HepG2 (cell line): ENCODE measurements around the gene MRPL27. TPM values are rescaled to one million over a fixed set of nuclear protein-coding genes. Genes with fewer than 3 reads are reported as not detected.
A peak's percentile ranks its signal among the peaks of the same experiment; 100 is the strongest.

Source experiments
- ATAC-seq: fragments of 200-7000 bp; cut with Tn5 transposase; 3 replicates; pipeline ENCODE4 v1.9.1; 2020; ENCODE audit warnings: mild to moderate bottlenecking, moderate library complexity
- BruUV-seq: library from RNA; stranded (reverse); fragments of 400-500 nt; replicated peaks from 2 replicates; lab custom pipeline; 2021; lab: Mats Ljungman, UMichigan
- CTCF ChIA-PET: fragments of 300-600 bp; formaldehyde crosslinking; extraction: SDS; loops from one replicate; lab custom pipeline; 2021; ENCODE audit warnings: low total read pairs, inconsistent platforms, low intra/inter-chr PET ratio; lab: Yijun Ruan, JAX
- POLR2A ChIA-PET: fragments of 350-600 bp; sonication (Branson Sonifier 250); formaldehyde crosslinking; loops from one replicate; lab custom pipeline; 2020; ENCODE audit warnings: antibody characterized with exemption, inconsistent platforms; lab: Yijun Ruan, JAX
- DNase-seq: peaks from one replicate; pipeline ENCODE4 v3.0.0-alpha.2; 2015; ENCODE audit warnings: low spot score
- FAIRE-seq: peaks from 3 replicates; lab custom pipeline; 2011; peaks lifted over from hg19 to GRCh38; lab: Jason Lieb, UNC
- H2AFZ ChIP-seq: one replicate; pipeline ENCODE4 v1.6.1; 2011; ENCODE audit warnings: low read length, inconsistent platforms
- H3K27ac ChIP-seq: fragments of 300-600 bp; 3 replicates; pipeline ENCODE4 v1.8.0; 2011; ENCODE audit warnings: mixed run types, mild to moderate bottlenecking, mixed read lengths, low read length, inconsistent platforms; ENCODE audit not compliant: insufficient read depth; ENCODE audit errors: extremely low read length
- H3K27me3 ChIP-seq, 2 experiments: fragments of 200-600 bp in 1 of 2; 2 replicates in 1 of 2; 3 replicates in 1 of 2; pipeline versions ENCODE4 v1.6.0 to v1.8.0; 2011; ENCODE audit warnings: low read length in 2 of 2, mild to moderate bottlenecking in 2 of 2, moderate library complexity in 2 of 2, inconsistent platforms in 1 of 2; ENCODE audit not compliant: insufficient read depth in 2 of 2, control insufficient read depth in 1 of 2
- H3K36me3 ChIP-seq, 2 experiments: fragments of 200-600 bp in 1 of 2; replicated peaks in 1 of 2; 2 replicates in 1 of 2; 3 replicates in 1 of 2; pipeline versions ENCODE4 v1.5.1 to v1.8.0; 2011; ENCODE audit warnings: low read length in 2 of 2, inconsistent platforms in 1 of 2; ENCODE audit not compliant: insufficient read depth in 2 of 2, control insufficient read depth in 1 of 2
- H3K4me1 ChIP-seq: 2 replicates; pipeline ENCODE4 v1.5.1; 2012; ENCODE audit warnings: low read length, inconsistent platforms; ENCODE audit not compliant: insufficient read depth
- H3K4me2 ChIP-seq: 2 replicates; pipeline ENCODE4 v1.6.0; 2011; ENCODE audit warnings: low read depth, low read length, inconsistent platforms
- H3K4me3 ChIP-seq, 3 experiments: fragments of 200-600 bp in 1 of 3; sonication (generic), shearing (Covaris generic) in 1 of 3; replicated peaks in 1 of 3; 2 replicates each; pipeline ENCODE4 v1.5.1; 2011 to 2016; ENCODE audit warnings: low read length in 3 of 3, inconsistent platforms in 2 of 3, low read depth in 2 of 3, mild to moderate bottlenecking in 2 of 3, control low read depth in 1 of 3, mixed read lengths in 1 of 3; ENCODE audit not compliant: insufficient read depth in 1 of 3
- H3K79me2 ChIP-seq: one replicate; pipeline ENCODE4 v1.6.1; 2011; ENCODE audit warnings: low read length, inconsistent platforms; ENCODE audit not compliant: insufficient read depth
- H3K9ac ChIP-seq: 2 replicates; pipeline ENCODE4 v1.6.0; 2011; ENCODE audit warnings: mild to moderate bottlenecking, low read depth, low read length, inconsistent platforms; ENCODE audit not compliant: insufficient read depth
- H3K9me3 ChIP-seq: 2 replicates; pipeline ENCODE4 v1.5.1; 2012; ENCODE audit warnings: mild to moderate bottlenecking, low read length
- H4K20me1 ChIP-seq: 2 replicates; pipeline ENCODE4 v1.6.0; 2011; ENCODE audit warnings: inconsistent platforms, mild to moderate bottlenecking, low read length, moderate library complexity; ENCODE audit not compliant: insufficient read depth
- FOXP4 ChIP-seq: sonication (generic); formaldehyde crosslinking; IDR thresholded peaks from 2 replicates; pipeline ENCODE4 v1.4.0; 2020; ENCODE audit warnings: missing genetic modification reagents
- RBAK ChIP-seq: sonication (generic); formaldehyde crosslinking; IDR thresholded peaks from 2 replicates; pipeline ENCODE4 v1.5.1; 2020; ENCODE audit warnings: mild to moderate bottlenecking, missing genetic modification reagents
- SETDB1 ChIP-seq: sonication (generic); formaldehyde crosslinking; IDR thresholded peaks from 2 replicates; pipeline ENCODE4 v1.5.1; 2020; ENCODE audit warnings: missing genetic modification reagents, mild to moderate bottlenecking, borderline replicate concordance
- SKI ChIP-seq: fragments of 450-650 bp; IDR thresholded peaks from one replicate; pipeline ENCODE4 v1.6.1; 2018; ENCODE audit warnings: mild to moderate bottlenecking; ENCODE audit not compliant: partially characterized antibody
- ZMYM4 ChIP-seq: sonication (generic); formaldehyde crosslinking; IDR thresholded peaks from 2 replicates; pipeline ENCODE4 v1.8.1; 2023; ENCODE audit warnings: mild to moderate bottlenecking, missing genetic modification reagents
- ZNF24 ChIP-seq: fragments of 450-650 bp; IDR thresholded peaks from 2 replicates; pipeline ENCODE4 v1.6.1; 2017; ENCODE audit warnings: antibody characterized with exemption, mild to moderate bottlenecking
- WGBS: methylation state at CpG from one replicate; pipeline ENCODE4 v1.1.6; 2017; ENCODE audit warnings: low lambda C conversion rate; 5-methylcytosine and 5-hydroxymethylcytosine counted together
- in situ Hi-C: cut with HindIII; loops from 2 replicates; pipeline ENCODE4 v1.10.0; 2017; ENCODE audit warnings: low pct_unique_long_range_greater_than_20kb; ENCODE audit not compliant: extremely low pct_ligation_motif_present
- intact Hi-C: fragments of 100-400 bp; cut with micrococcal nuclease; formaldehyde crosslinking; loops from one replicate; pipeline ENCODE4 v1.10.0; 2022; ENCODE audit not compliant: unreplicated experiment
- polyA plus RNA-seq, 8 experiments: library from polyadenylated mRNA; depleted of rRNA in 3 of 8; stranded (reverse) in 7 of 8; unstranded in 1 of 8; fragments of >200 nt; fragmentation: Illumina TruSeq in 4 of 8; extraction: Trizol in 4 of 8; gene quantifications; 2 replicates each; pipeline versions ENCODE4 v1.2.1 to v1.2.3, GENCODE V29; 2011 to 2016; ENCODE audit warnings: low read depth in 4 of 8, missing spikeins in 1 of 8, mixed read lengths in 1 of 8; ENCODE audit not compliant: insufficient read depth in 1 of 8
- total RNA-seq, 5 experiments: library from RNA; depleted of rRNA; stranded (reverse); fragments of >200 nt; fragmentation: Illumina TruSeq; extraction: Trizol; gene quantifications; 2 replicates each; pipeline ENCODE4 v1.2.3, GENCODE V29; 2016; ENCODE audit warnings: low read depth in 1 of 5
- TF ChIP-seq, protein P1 (sequence below): sonication (generic); formaldehyde crosslinking; IDR thresholded peaks from 2 replicates; pipeline ENCODE4 v1.4.0; 2020; ENCODE audit warnings: missing genetic modification reagents, mild to moderate bottlenecking, borderline replicate concordance
- TF ChIP-seq, protein P2 (sequence below): sonication (generic); formaldehyde crosslinking; IDR thresholded peaks from 2 replicates; pipeline ENCODE4 v1.4.0; 2020; ENCODE audit warnings: missing genetic modification reagents

Gene MRPL27
- total and polyA plus RNA-seq, 2 of the 13 experiments (the other 11 are each of a cell fraction or from before 2014, with no cell fraction given), result 137 to 217 TPM

DNA sequence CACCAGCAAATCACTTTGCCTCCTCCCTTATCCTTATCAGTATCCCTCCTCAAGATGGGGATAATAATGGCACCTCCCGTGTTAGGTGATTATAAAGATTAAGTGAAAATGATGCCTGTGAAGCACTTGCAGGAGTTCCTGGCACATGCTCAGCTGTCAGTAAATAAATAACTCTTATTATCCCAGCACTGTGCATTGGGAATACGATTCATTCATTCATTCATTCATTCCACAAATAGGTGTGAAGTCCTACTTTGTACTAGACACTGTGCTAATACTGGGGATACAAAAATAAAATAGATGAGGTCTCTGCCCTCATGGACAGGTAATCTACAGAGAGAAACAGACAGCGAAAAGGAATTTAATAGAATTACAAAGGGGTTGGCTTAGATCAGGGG lies 25.1 kb downstream of the MRPL27 start:
- FAIRE-seq (no peak), ATAC-seq (no peak), DNase-seq (no peak)
- H3K4me1 ChIP-seq, result peaks cover 28% of the 10 kb centered on the region
- in situ Hi-C loops (no loop called here), intact Hi-C loops (no loop called here)
- no peaks in the 10 kb centered on the region for H4K20me1 ChIP-seq
- BruUV-seq, result no TSS peak
- CTCF ChIA-PET, result no interaction called here
- H3K36me3 ChIP-seq, result no peaks in the 10 kb centered on the region
- no peak overlapping the region for H2AFZ ChIP-seq
- H3K27ac ChIP-seq, result no peak overlapping the region
- POLR2A ChIA-PET, result interaction anchor here (2.7 kb wide), 1 partner anchor 14 kb away, joined by 12 read pairs; no protein-coding TSS in a partner anchor
- no peak overlapping the region for H3K4me3 ChIP-seq
- H3K27me3 ChIP-seq, result peaks cover 4 to 16% of the 10 kb centered on the region in 2 experiments; a peak in 4 of 5 replicates
- H3K9ac ChIP-seq, result no peak overlapping the region
- WGBS, result 97% methylated on average over 3 of the region's 3 CpGs
- TF ChIP-seq SKI (no peak), ZNF24 (peak; percentile 83)
- TF ChIP-seq, all 625 proteins: peak for 1
- Histone ChIP-seq H3K79me2 (peaks cover 12% of the 10 kb centered on the region), H3K9me3 (no peaks in the 10 kb centered on the region), H3K4me2 (peak overlapping the region; percentile 100; the same call in 1 of the 2 replicates)

DNA sequence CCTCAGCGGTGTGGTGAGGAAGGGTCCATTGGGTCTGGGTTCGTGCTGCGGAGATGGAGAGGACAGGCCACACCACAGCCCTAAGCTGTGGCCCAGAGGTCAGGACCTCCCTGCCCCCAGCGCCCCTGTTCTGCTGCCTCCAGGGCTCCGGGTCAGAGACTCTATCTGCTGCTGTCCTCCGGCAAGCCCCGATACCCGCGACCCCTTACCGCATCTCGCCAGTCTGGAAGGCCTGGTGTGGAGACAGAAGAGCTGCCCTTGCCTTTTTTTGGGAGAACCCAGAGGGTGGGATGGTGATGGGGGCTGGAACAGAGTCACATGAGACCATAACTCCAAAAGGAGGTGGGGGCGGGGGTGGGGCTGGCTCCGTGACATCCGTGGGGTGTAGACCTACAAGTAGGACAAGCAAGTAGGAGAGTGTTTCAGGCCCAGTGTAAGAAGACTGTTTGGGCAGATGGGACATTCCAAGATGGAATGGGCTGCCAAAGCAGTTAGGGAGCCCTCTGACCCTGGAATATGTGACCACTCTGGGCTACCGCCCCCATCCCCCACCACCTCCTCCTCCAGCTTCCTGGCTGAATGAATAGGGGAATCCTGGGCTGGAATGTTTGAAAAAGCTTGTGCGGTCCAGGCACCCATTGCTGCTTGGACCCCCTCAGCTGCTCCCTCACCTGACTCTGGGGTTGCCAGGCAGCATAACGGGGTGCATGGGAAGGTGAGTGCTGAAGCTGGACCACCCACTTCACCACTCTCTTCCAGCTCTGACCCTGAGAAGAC lies 25.7 kb downstream of the MRPL27 start:
- ChIA-PET POLR2A (interaction anchor here (0.6 to 2.7 kb wide), 7 partner anchors 12 to 1438 kb away, joined by 3 to 12 read pairs (median 6); partner anchors contain the start of gene LRRC59), CTCF (no interaction called here)
- BruUV-seq, result no TSS peak
- no peak overlapping the region for H2AFZ ChIP-seq
- H4K20me1 ChIP-seq, result no peaks in the 10 kb centered on the region
- peaks cover 12% of the 10 kb centered on the region for H3K79me2 ChIP-seq
- H3K4me2 ChIP-seq, result peak overlapping the region; percentile 100
- intact Hi-C loops (no loop called here), in situ Hi-C loops (no loop called here)
- FAIRE-seq (no peak), ATAC-seq (peak; percentile 5), DNase-seq (no peak)
- peaks cover 4 to 18% of the 10 kb centered on the region in 2 experiments; a peak in 4 of 5 replicates for H3K27me3 ChIP-seq
- no peaks in the 10 kb centered on the region for H3K9me3 ChIP-seq
- no peak overlapping the region for H3K27ac ChIP-seq
- 83% methylated on average over 14 of the region's 17 CpGs for WGBS
- peak overlapping the region; percentile 87 to 93 (median 88) for H3K4me3 ChIP-seq
- H3K36me3 ChIP-seq, result no peaks in the 10 kb centered on the region
- H3K9ac ChIP-seq, result peak overlapping the region; percentile 80
- H3K4me1 ChIP-seq, result peaks cover 28% of the 10 kb centered on the region
- TF ChIP-seq, protein P1, sequence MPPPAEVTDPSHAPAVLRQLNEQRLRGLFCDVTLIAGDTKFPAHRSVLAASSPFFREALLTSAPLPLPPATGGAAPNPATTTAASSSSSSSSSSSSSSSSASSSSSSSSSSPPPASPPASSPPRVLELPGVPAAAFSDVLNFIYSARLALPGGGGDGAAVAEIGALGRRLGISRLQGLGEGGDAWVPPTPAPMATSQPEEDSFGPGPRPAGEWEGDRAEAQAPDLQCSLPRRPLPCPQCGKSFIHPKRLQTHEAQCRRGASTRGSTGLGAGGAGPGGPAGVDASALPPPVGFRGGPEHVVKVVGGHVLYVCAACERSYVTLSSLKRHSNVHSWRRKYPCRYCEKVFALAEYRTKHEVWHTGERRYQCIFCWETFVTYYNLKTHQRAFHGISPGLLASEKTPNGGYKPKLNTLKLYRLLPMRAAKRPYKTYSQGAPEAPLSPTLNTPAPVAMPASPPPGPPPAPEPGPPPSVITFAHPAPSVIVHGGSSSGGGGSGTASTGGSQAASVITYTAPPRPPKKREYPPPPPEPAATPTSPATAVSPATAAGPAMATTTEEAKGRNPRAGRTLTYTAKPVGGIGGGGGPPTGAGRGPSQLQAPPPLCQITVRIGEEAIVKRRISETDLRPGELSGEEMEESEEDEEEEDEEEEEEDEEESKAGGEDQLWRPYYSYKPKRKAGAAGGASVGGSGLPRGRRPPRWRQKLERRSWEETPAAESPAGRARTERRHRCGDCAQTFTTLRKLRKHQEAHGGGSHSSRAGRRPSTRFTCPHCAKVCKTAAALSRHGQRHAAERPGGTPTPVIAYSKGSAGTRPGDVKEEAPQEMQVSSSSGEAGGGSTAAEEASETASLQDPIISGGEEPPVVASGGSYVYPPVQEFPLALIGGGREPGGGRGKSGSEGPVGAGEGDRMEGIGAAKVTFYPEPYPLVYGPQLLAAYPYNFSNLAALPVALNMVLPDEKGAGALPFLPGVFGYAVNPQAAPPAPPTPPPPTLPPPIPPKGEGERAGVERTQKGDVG (CRISPR knock-in tag), result peak; percentile 15; the same call in 1 of the 2 replicates
- TF ChIP-seq RBAK (no peak), SETDB1 (CRISPR knock-in tag) (no peak), ZMYM4 (CRISPR knock-in tag) (no peak), FOXP4 (CRISPR knock-in tag) (0 out of 2 replicates have a peak, but pooled peaks have one; percentile 14)
- TF ChIP-seq, protein P2, sequence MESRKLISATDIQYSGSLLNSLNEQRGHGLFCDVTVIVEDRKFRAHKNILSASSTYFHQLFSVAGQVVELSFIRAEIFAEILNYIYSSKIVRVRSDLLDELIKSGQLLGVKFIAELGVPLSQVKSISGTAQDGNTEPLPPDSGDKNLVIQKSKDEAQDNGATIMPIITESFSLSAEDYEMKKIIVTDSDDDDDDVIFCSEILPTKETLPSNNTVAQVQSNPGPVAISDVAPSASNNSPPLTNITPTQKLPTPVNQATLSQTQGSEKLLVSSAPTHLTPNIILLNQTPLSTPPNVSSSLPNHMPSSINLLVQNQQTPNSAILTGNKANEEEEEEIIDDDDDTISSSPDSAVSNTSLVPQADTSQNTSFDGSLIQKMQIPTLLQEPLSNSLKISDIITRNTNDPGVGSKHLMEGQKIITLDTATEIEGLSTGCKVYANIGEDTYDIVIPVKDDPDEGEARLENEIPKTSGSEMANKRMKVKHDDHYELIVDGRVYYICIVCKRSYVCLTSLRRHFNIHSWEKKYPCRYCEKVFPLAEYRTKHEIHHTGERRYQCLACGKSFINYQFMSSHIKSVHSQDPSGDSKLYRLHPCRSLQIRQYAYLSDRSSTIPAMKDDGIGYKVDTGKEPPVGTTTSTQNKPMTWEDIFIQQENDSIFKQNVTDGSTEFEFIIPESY (CRISPR knock-in tag), result peak; percentile 66; the same call in 1 of the 2 replicates
